Measurements from ENCODE around the gene ZNF19.

Gene ZNF19

DNA sequence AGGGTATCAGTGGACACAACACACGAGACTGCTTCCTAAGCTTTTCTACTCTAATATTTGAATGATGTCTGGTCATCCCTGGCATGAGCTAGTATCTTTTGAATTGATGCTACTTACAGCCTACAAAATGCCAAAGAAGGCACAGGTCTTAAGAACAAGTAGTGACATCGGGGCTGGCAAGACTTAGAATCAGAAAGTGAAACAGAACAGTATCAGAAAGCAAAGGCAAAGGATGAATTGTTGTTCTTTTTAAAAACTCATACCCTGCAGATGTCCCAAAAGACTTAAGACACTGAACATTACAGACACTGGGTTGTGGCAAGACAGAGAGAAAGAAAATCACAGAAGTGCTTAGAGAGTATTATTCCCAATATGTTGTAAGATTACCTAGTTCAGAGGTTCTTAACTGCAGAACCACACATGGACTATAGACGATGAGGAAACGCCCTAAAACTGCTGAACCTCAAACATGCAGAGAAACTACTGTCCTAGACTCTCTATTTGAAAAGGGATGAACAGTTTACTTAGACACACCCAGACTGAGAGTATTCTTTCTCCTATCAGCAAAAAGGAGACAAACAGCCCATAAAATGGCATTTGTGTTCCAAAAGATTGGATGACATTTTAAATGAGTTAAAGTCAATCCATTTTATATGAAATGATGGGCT lies 12.5 kb downstream of the ZNF19 start:
- no peak overlapping the region for H3K9ac ChIP-seq (ENCODE audit: low read length)
- no peaks in the 10 kb centered on the region for H3K9me3 ChIP-seq (replicated peaks; ENCODE audit: insufficient read depth, low read length)
- H3K79me2 ChIP-seq (ENCODE audit: low read length) = no peaks in the 10 kb centered on the region
- no peaks in the 10 kb centered on the region for H4K20me1 ChIP-seq (ENCODE audit: insufficient read depth, low read length)
- H2AFZ ChIP-seq (ENCODE audit: low read length) = no peak overlapping the region
- H3K4me3 ChIP-seq (ENCODE audit: low read length) = peak overlapping the region; percentile 39; the same call in 1 of the 2 replicates
- no peaks in the 10 kb centered on the region for H3K27me3 ChIP-seq (replicated peaks; ENCODE audit: insufficient read depth, low read length)
- H3K27ac ChIP-seq (ENCODE audit: low read length) = peak overlapping the region; percentile 4; the same call in 1 of the 2 replicates
- peak overlapping the region; percentile 52 for H3K4me2 ChIP-seq (ENCODE audit: low read depth, low read length)
- H3F3A ChIP-seq (ENCODE audit: insufficient read depth, low read length) = 0 out of 2 replicates have a peak, but pooled peaks cover 4% of the 10 kb centered on the region
- DNase-seq = peak; percentile 24
- H3K9me2 ChIP-seq (replicated peaks; ENCODE audit: insufficient read depth, low read length) = no peaks in the 10 kb centered on the region
- H3K4me1 ChIP-seq (ENCODE audit: low read length) = peaks cover 9% of the 10 kb centered on the region; the same call in 1 of the 2 replicates
- TF ChIP-seq EZH2phosphoT487 (IDR thresholded peaks at IDR 0.05; ENCODE audit: low read length) (no peak), EZH2 (optimal IDR thresholded peaks at IDR 0.05; ENCODE audit: low read depth, low read length) (no peak)
- TF ChIP-seq, protein P1, sequence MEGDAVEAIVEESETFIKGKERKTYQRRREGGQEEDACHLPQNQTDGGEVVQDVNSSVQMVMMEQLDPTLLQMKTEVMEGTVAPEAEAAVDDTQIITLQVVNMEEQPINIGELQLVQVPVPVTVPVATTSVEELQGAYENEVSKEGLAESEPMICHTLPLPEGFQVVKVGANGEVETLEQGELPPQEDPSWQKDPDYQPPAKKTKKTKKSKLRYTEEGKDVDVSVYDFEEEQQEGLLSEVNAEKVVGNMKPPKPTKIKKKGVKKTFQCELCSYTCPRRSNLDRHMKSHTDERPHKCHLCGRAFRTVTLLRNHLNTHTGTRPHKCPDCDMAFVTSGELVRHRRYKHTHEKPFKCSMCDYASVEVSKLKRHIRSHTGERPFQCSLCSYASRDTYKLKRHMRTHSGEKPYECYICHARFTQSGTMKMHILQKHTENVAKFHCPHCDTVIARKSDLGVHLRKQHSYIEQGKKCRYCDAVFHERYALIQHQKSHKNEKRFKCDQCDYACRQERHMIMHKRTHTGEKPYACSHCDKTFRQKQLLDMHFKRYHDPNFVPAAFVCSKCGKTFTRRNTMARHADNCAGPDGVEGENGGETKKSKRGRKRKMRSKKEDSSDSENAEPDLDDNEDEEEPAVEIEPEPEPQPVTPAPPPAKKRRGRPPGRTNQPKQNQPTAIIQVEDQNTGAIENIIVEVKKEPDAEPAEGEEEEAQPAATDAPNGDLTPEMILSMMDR (IDR thresholded peaks at IDR 0.05; ENCODE audit: low read length) = no peak
- no peaks in the 10 kb centered on the region for H3K36me3 ChIP-seq (replicated peaks; ENCODE audit: insufficient read depth, low read length)

DNA sequence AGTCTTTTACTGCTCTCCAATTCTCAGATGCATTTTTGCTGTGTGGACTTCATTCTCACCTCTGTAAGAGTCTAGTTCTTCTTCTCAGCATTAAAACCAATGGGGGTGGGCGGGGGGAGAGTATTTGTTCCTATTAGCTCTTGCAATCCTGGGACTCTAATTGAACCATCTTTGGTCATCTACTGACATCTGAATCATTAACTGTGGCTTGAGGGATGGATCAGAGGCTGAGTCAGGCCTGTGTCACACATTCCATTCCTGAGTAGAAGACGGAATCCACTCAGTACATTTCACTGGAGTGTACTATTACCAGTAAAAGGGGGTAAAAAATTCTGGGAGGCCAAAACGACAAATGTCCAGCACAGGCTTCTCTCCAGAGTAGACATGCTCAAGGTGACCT lies 14.3 kb downstream of the ZNF19 start:
- Histone ChIP-seq H3F3A (ENCODE audit: insufficient read depth, low read length) (0 out of 2 replicates have a peak, but pooled peaks cover 4% of the 10 kb centered on the region), H2AFZ (ENCODE audit: low read length) (no peak overlapping the region), H3K36me3 (replicated peaks; ENCODE audit: insufficient read depth, low read length) (no peaks in the 10 kb centered on the region), H3K27me3 (replicated peaks; ENCODE audit: insufficient read depth, low read length) (no peaks in the 10 kb centered on the region), H4K20me1 (ENCODE audit: insufficient read depth, low read length) (no peaks in the 10 kb centered on the region), H3K4me3 (ENCODE audit: low read length) (no peak overlapping the region), H3K9me3 (replicated peaks; ENCODE audit: insufficient read depth, low read length) (no peaks in the 10 kb centered on the region), H3K4me1 (ENCODE audit: low read length) (peaks cover 9% of the 10 kb centered on the region; the same call in 1 of the 2 replicates), H3K79me2 (ENCODE audit: low read length) (no peaks in the 10 kb centered on the region), H3K9ac (ENCODE audit: low read length) (no peak overlapping the region), H3K9me2 (replicated peaks; ENCODE audit: insufficient read depth, low read length) (no peaks in the 10 kb centered on the region), H3K4me2 (ENCODE audit: low read depth, low read length) (no peak overlapping the region), H3K27ac (ENCODE audit: low read length) (no peak overlapping the region)
- TF ChIP-seq, protein P1 (IDR thresholded peaks at IDR 0.05; ENCODE audit: low read length) = no peak
- TF ChIP-seq EZH2phosphoT487 (IDR thresholded peaks at IDR 0.05; ENCODE audit: low read length) (no peak), EZH2 (optimal IDR thresholded peaks at IDR 0.05; ENCODE audit: low read depth, low read length) (no peak)
- no peak for DNase-seq

DNA sequence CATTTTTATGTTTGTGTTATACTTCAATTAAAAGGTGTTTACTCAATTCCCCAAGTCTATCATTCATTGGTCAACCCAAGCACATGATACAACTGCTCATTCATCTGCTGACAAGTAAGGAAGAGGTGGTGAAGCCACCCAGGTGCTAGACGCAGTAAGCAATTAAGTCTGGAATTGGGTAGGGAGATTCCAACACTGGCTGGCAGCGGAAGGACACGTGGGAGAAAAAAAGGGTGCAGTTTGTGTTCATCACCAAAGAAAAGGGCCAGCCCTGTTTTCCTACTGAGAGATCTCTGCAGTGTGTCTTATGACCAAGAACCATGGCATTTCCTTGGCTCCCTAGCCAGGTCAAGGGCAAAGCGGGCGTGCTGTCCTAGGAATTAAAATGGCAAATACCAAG lies 15.2 kb downstream of the ZNF19 start:
- DNase-seq = no peak
- H3K9me3 ChIP-seq (replicated peaks; ENCODE audit: insufficient read depth, low read length) = no peaks in the 10 kb centered on the region
- H3K9ac ChIP-seq (ENCODE audit: low read length) = no peak overlapping the region
- no peaks in the 10 kb centered on the region for H3K79me2 ChIP-seq (ENCODE audit: low read length)
- no peaks in the 10 kb centered on the region for H4K20me1 ChIP-seq (ENCODE audit: insufficient read depth, low read length)
- 0 out of 2 replicates have a peak, but pooled peaks cover 4% of the 10 kb centered on the region for H3F3A ChIP-seq (ENCODE audit: insufficient read depth, low read length)
- H3K4me1 ChIP-seq (ENCODE audit: low read length) = peaks cover 9% of the 10 kb centered on the region; the same call in 1 of the 2 replicates
- TF ChIP-seq EZH2 (optimal IDR thresholded peaks at IDR 0.05; ENCODE audit: low read depth, low read length) = no peak
- no peak for TF ChIP-seq EZH2phosphoT487 (IDR thresholded peaks at IDR 0.05; ENCODE audit: low read length)
- TF ChIP-seq, protein P1 (IDR thresholded peaks at IDR 0.05; ENCODE audit: low read length) = no peak
- no peak overlapping the region for H3K27ac ChIP-seq (ENCODE audit: low read length)
- no peaks in the 10 kb centered on the region for H3K27me3 ChIP-seq (replicated peaks; ENCODE audit: insufficient read depth, low read length)
- no peak overlapping the region for H3K4me3 ChIP-seq (ENCODE audit: low read length)
- no peaks in the 10 kb centered on the region for H3K9me2 ChIP-seq (replicated peaks; ENCODE audit: insufficient read depth, low read length)
- no peaks in the 10 kb centered on the region for H3K36me3 ChIP-seq (replicated peaks; ENCODE audit: insufficient read depth, low read length)
- H2AFZ ChIP-seq (ENCODE audit: low read length) = no peak overlapping the region
- no peak overlapping the region for H3K4me2 ChIP-seq (ENCODE audit: low read depth, low read length)
